ENCODE results near the gene MAPKAP1. TPM values are rescaled to one million over a fixed set of nuclear protein-coding genes. Genes with fewer than 3 reads are reported as not detected.
A peak's percentile ranks its signal among the peaks of the same experiment; 100 is the strongest.

MAPKAP1 gene
- polyA plus RNA-seq, 3 donors, result 39.9 to 57.5 (median 44.1) TPM

DNA sequence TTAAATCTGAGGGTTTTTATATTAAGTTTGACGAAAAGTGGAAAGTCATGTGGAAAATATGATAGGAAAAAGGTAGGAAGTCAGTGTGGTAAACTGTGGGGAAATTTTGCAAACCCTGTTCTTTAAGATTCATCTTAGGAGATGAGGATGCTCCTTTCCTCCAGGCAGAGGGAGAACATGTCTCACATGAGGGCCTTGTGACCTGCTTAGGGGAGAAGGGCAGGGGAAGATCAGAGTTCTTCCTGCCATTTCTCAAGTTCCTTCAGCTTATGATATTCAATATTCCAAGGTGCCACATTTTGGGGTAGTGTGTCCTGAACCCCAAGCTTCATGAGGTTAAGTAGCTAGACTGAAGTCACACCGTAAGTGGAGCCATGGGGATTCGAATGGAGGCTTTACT is 53.7 kb downstream of the MAPKAP1 start:
- H3K79me2 ChIP-seq (ENCODE audit: insufficient read depth, low read length), result peaks cover 14% of the 10 kb centered on the region

DNA sequence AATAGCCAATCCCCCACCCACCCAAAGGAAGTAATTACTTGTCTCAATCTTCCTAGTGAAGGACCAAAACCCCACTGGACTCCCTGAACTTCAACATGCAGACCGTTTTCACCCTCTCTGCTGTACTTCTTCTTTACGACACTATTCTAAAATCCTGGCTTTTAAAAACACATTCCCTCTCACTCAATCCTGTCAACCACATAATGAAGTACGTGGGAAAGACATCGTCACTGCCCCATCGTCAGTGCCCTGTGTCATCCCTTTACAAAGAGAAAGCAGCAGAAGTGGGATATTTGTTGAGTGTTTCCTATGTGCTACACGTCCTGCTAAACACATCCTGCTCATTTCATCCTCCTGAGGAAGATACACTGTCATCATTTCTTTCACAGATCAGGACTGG is 54.2 kb downstream of the MAPKAP1 start:
- Histone ChIP-seq H3K36me3 (replicated peaks in 1 of 2; ENCODE audit: control insufficient read depth in 1 of 2, insufficient read depth in 2 of 2, low read length in 2 of 2) (peaks cover 4 to 18% of the 10 kb centered on the region in 2 donors), H3K79me2 (ENCODE audit: insufficient read depth, low read length) (peaks cover 19% of the 10 kb centered on the region), H3K9me3 (replicated peaks in 1 of 2; ENCODE audit: control insufficient read depth in 1 of 2, insufficient read depth in 1 of 2, low read length in 2 of 2) (no peaks in the 10 kb centered on the region), H3K27me3 (ENCODE audit: control insufficient read depth in 2 of 2, insufficient read depth in 2 of 2, low read length in 2 of 2) (no peaks in the 10 kb centered on the region), H2AFZ (ENCODE audit: insufficient read depth, low read depth, low read length, poor library complexity, severe bottlenecking) (no peak overlapping the region), H3K4me3 (replicated peaks in 1 of 3; ENCODE audit: low read depth in 2 of 3, low read length in 3 of 3) (no peak overlapping the region), H3K27ac (ENCODE audit: low read depth in 1 of 2, low read length in 2 of 2) (peak overlapping the region in 1 of 2 donors; percentile 100), H3K4me1 (ENCODE audit: control insufficient read depth in 1 of 2, insufficient read depth in 2 of 2, low read length in 2 of 2) (peaks cover 46 to 52% of the 10 kb centered on the region in 2 donors), H3K9ac (ENCODE audit: insufficient read depth, low read length, poor library complexity, severe bottlenecking) (no peak overlapping the region), H4K20me1 (ENCODE audit: insufficient read depth, low read length) (no peaks in the 10 kb centered on the region), H3K4me2 (replicated peaks; ENCODE audit: extremely low read depth, low read length, poor library complexity, severe bottlenecking) (peak overlapping the region; percentile 13)
- TF ChIP-seq, protein P1, sequence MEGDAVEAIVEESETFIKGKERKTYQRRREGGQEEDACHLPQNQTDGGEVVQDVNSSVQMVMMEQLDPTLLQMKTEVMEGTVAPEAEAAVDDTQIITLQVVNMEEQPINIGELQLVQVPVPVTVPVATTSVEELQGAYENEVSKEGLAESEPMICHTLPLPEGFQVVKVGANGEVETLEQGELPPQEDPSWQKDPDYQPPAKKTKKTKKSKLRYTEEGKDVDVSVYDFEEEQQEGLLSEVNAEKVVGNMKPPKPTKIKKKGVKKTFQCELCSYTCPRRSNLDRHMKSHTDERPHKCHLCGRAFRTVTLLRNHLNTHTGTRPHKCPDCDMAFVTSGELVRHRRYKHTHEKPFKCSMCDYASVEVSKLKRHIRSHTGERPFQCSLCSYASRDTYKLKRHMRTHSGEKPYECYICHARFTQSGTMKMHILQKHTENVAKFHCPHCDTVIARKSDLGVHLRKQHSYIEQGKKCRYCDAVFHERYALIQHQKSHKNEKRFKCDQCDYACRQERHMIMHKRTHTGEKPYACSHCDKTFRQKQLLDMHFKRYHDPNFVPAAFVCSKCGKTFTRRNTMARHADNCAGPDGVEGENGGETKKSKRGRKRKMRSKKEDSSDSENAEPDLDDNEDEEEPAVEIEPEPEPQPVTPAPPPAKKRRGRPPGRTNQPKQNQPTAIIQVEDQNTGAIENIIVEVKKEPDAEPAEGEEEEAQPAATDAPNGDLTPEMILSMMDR (IDR thresholded peaks at IDR 0.05), result no peak
- Mint-ChIP-seq H3K27me3 (ENCODE audit: low read depth in 3 of 3) (no peaks in the 10 kb centered on the region), H3K4me1 (peaks cover 52% of the 10 kb centered on the region), H3K9me3 (no peaks in the 10 kb centered on the region), H3K4me3 (peak overlapping the region in 1 of 2 donors; percentile 28), H3K27ac (peak overlapping the region; percentile 20 to 94 (median 78)), H3K36me3 (peaks cover 38 to 42% of the 10 kb centered on the region in 2 donors)
- intact Hi-C loops (cut with micrococcal nuclease), result loop anchor here (5.0 to 10.0 kb wide), 3 partner anchors 52 to 95 kb away; partner anchors contain the start of genes MAPKAP1 (in 2 of the 2) and PBX3 (in 1 of the 2)
- DNase-seq, result peak in 1 of 3 donors; percentile 34
- 36% methylated on average over 2 of the region's 6 CpGs for WGBS (ENCODE audit: insufficient coverage)

More for the DNA sequence above, 53.7 kb downstream of the MAPKAP1 start:
- 78% methylated on average over 3 of the region's 3 CpGs for WGBS (ENCODE audit: insufficient coverage)
- Mint-ChIP-seq H3K36me3 (peaks cover 38 to 44% of the 10 kb centered on the region in 2 donors), H3K27ac (peak overlapping the region in 4 of 7 donors; percentile 43 to 94 (median 82)), H3K9me3 (no peaks in the 10 kb centered on the region), H3K4me1 (peaks cover 48% of the 10 kb centered on the region), H3K4me3 (no peak overlapping the region), H3K27me3 (ENCODE audit: low read depth in 3 of 3) (no peaks in the 10 kb centered on the region)
- H3K9ac ChIP-seq (ENCODE audit: insufficient read depth, low read length, poor library complexity, severe bottlenecking), result no peak overlapping the region
- no peak overlapping the region for H3K4me2 ChIP-seq (replicated peaks; ENCODE audit: extremely low read depth, low read length, poor library complexity, severe bottlenecking)
- H4K20me1 ChIP-seq (ENCODE audit: insufficient read depth, low read length), result no peaks in the 10 kb centered on the region
- H3K9me3 ChIP-seq (replicated peaks in 1 of 2; ENCODE audit: control insufficient read depth in 1 of 2, insufficient read depth in 1 of 2, low read length in 2 of 2), result no peaks in the 10 kb centered on the region
- H3K36me3 ChIP-seq (replicated peaks in 1 of 2; ENCODE audit: control insufficient read depth in 1 of 2, insufficient read depth in 2 of 2, low read length in 2 of 2), result peaks cover 4 to 24% of the 10 kb centered on the region in 2 donors
- H2AFZ ChIP-seq (ENCODE audit: insufficient read depth, low read depth, low read length, poor library complexity, severe bottlenecking), result no peak overlapping the region
- no peak for DNase-seq
- peak overlapping the region in 1 of 2 donors; percentile 100 for H3K27ac ChIP-seq (ENCODE audit: low read depth in 1 of 2, low read length in 2 of 2)
- H3K4me1 ChIP-seq (ENCODE audit: control insufficient read depth in 1 of 2, insufficient read depth in 2 of 2, low read length in 2 of 2), result peaks cover 41 to 50% of the 10 kb centered on the region in 2 donors
- H3K4me3 ChIP-seq (replicated peaks in 1 of 3; ENCODE audit: low read depth in 2 of 3, low read length in 3 of 3), result no peak overlapping the region
- no peaks in the 10 kb centered on the region for H3K27me3 ChIP-seq (ENCODE audit: control insufficient read depth in 2 of 2, insufficient read depth in 2 of 2, low read length in 2 of 2)
- TF ChIP-seq, protein P1 (IDR thresholded peaks at IDR 0.05), result no peak
- intact Hi-C loops (cut with micrococcal nuclease), result loop anchor here (5.0 to 10.0 kb wide), 3 partner anchors 51 to 94 kb away; partner anchors contain the start of genes MAPKAP1 (in 2 of the 2) and PBX3 (in 1 of the 2)
